HG03135 (cell line): ENCODE results near the gene STUB1.

Experiments used
- ATAC-seq: cut with Tn5 transposase; IDR thresholded peaks from one replicate; pipeline ENCODE4 v1.9.1; 2021; ENCODE audit warnings: mild to moderate bottlenecking, moderate library complexity; ENCODE audit not compliant: unreplicated experiment

The STUB1 gene

GRCh38 chr16:722835-723633 is 42.8 kb downstream of the STUB1 start:
- no peak for ATAC-seq

GRCh38 chr16:723695-724094 is 43.5 kb downstream of the STUB1 start:
- ATAC-seq, result no peak

- ATAC-seq, result no peak
These were observed 44.2 kb downstream of the STUB1 start for GRCh38 chr16:724188-725040.

GRCh38 chr16:725041-725376 is 44.8 kb downstream of the STUB1 start:
- no peak for ATAC-seq

- ATAC-seq, result no peak
These were observed 45.4 kb downstream of the STUB1 start for GRCh38 chr16:725463-726187.

- no peak for ATAC-seq
These were observed 45.9 kb downstream of the STUB1 start for GRCh38 chr16:726188-726437.

GRCh38 chr16:726438-727290 is 46.5 kb downstream of the STUB1 start, which contains the start of the genes CCDC78 and HAGHL:
Gene CCDC78, minus strand, starts transcription at chr16:726443. Its CDS starts 76 bp downstream, at chr16:726367.
Gene HAGHL, plus strand, starts transcription at chr16:727106. Its CDS starts 404 bp downstream, at chr16:727510.
- no peak for ATAC-seq

GRCh38 chr16:727291-727977 is 47.2 kb downstream of the STUB1 start:
- ATAC-seq, result no peak

- ATAC-seq, result peak; percentile 31
These were observed 48.1 kb downstream of the STUB1 start for GRCh38 chr16:728131-728889.

- ATAC-seq, result no peak
These were observed 48.9 kb downstream of the STUB1 start for GRCh38 chr16:728890-729744.

- no peak for ATAC-seq
These were observed 49.8 kb downstream of the STUB1 start for GRCh38 chr16:729768-730665.

GRCh38 chr16:730666-731509 is 50.7 kb downstream of the STUB1 start:
- no peak for ATAC-seq

GRCh38 chr16:732332-732731 is 52.1 kb downstream of the STUB1 start:
- ATAC-seq, result no peak
